HEK293 (cell line): Measurements from ENCODE around the gene DNAH11.
"Not testable (repeated sequence)": the region's sequence is repeated elsewhere in the genome, so short reads cannot be mapped to it uniquely, and the experiment has no call there.

Source experiments
- ATF2 ChIP-seq: fragments of 450-650 bp; formaldehyde crosslinking; IDR thresholded peaks from 2 replicates; pipeline ENCODE4 v1.5.1; 2016; ENCODE audit warnings: missing biosample characterization, missing genetic modification characterization, low read depth
- CTCF ChIP-seq: fragments of 450-650 bp; formaldehyde crosslinking; IDR thresholded peaks from 2 replicates; pipeline ENCODE4 v1.5.1; 2016; ENCODE audit warnings: missing biosample characterization, missing genetic modification characterization
- MEIS1 ChIP-seq: sonication (generic); formaldehyde crosslinking; IDR thresholded peaks from 2 replicates; pipeline ENCODE4 v1.8.1; 2022; ENCODE audit warnings: missing genetic modification reagents, mild to moderate bottlenecking, borderline replicate concordance
- PATZ1 ChIP-seq: fragments of 450-650 bp; formaldehyde crosslinking; IDR thresholded peaks from 2 replicates; pipeline ENCODE4 v1.5.1; 2016; ENCODE audit warnings: missing biosample characterization, missing genetic modification characterization
- REST ChIP-seq: fragments of 450-650 bp; formaldehyde crosslinking; IDR thresholded peaks from 2 replicates; pipeline ENCODE4 v1.5.1; 2016; ENCODE audit warnings: missing biosample characterization, missing genetic modification characterization
- ZIC2 ChIP-seq: fragments of 450-650 bp; formaldehyde crosslinking; IDR thresholded peaks from 2 replicates; pipeline ENCODE4 v1.5.1; 2016; ENCODE audit warnings: missing biosample characterization, missing genetic modification characterization
- ZNF133 ChIP-seq: fragments of 450-650 bp; formaldehyde crosslinking; IDR thresholded peaks from 2 replicates; pipeline ENCODE4 v1.5.1; 2016; ENCODE audit warnings: missing biosample characterization, missing genetic modification characterization
- ZNF146 ChIP-seq: fragments of 450-650 bp; formaldehyde crosslinking; IDR thresholded peaks from 2 replicates; pipeline ENCODE4 v1.5.1; 2016; ENCODE audit warnings: missing biosample characterization, missing genetic modification characterization
- ZNF350 ChIP-seq: fragments of 450-650 bp; formaldehyde crosslinking; IDR thresholded peaks from 2 replicates; pipeline ENCODE4 v1.5.0; 2017; ENCODE audit warnings: missing biosample characterization, mild to moderate bottlenecking, missing genetic modification characterization
- ZNF776 ChIP-seq: fragments of 450-650 bp; formaldehyde crosslinking; IDR thresholded peaks from 2 replicates; pipeline ENCODE4 v1.5.0; 2017; ENCODE audit warnings: missing biosample characterization, missing genetic modification characterization, borderline replicate concordance
- TF ChIP-seq, protein P1 (sequence below): sonication (generic); formaldehyde crosslinking; IDR thresholded peaks from 2 replicates; pipeline ENCODE4 v1.8.1; 2022; ENCODE audit warnings: mild to moderate bottlenecking, moderate library complexity, missing genetic modification reagents

- not testable (repeated sequence) for TF ChIP-seq ATF2 (tag by site-specific recombination); ZNF146 (tag by site-specific recombination); MEIS1 (CRISPR knock-in tag); ZNF350 (tag by site-specific recombination); REST (tag by site-specific recombination); ZNF776 (tag by site-specific recombination); PATZ1 (tag by site-specific recombination); CTCF; ZNF133 (tag by site-specific recombination); ZIC2
- TF ChIP-seq, protein P1, sequence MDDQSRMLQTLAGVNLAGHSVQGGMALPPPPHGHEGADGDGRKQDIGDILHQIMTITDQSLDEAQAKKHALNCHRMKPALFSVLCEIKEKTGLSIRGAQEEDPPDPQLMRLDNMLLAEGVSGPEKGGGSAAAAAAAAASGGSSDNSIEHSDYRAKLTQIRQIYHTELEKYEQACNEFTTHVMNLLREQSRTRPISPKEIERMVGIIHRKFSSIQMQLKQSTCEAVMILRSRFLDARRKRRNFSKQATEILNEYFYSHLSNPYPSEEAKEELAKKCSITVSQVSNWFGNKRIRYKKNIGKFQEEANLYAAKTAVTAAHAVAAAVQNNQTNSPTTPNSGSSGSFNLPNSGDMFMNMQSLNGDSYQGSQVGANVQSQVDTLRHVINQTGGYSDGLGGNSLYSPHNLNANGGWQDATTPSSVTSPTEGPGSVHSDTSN (CRISPR knock-in tag), result not testable (repeated sequence)
Measured at GRCh38 chr7:21691146-21691545, 148.3 kb downstream of the DNAH11 start.
